B cell (primary cell): ENCODE results near the gene LRRC47. TPM values are rescaled to one million over a fixed set of nuclear protein-coding genes. Genes with fewer than 3 reads are reported as not detected.

Experiments
- ATAC-seq: fragments of 200-7000 bp; cut with Tn5 transposase; one replicate; pipeline ENCODE4 v1.10.0; 2021; ENCODE audit warnings: low read depth, mild to moderate bottlenecking, moderate number of reproducible peaks, moderate library complexity
- CTCF ChIA-PET: fragments of 350-600 bp; sonication (Branson Sonifier 250); formaldehyde crosslinking; loops from one replicate; lab custom pipeline; 2021; ENCODE audit warnings: antibody characterized with exemption, inconsistent platforms; lab: Charles Lee
- POLR2A ChIA-PET: fragments of 350-600 bp; sonication (Branson Sonifier 250); formaldehyde crosslinking; loops from one replicate; lab custom pipeline; 2021; ENCODE audit warnings: antibody characterized with exemption; lab: Charles Lee
- DNase-seq: peaks from one replicate; pipeline ENCODE4 v3.0.0; 2013
- H2AFZ ChIP-seq: 2 replicates; pipeline ENCODE4 v1.6.1; 2012; ENCODE audit warnings: mild to moderate bottlenecking, low read depth, low read length; ENCODE audit not compliant: insufficient read depth, poor library complexity, severe bottlenecking
- H3K27ac ChIP-seq, 2 donors: 1 replicate in 1 of 2; 2 replicates in 1 of 2; pipeline ENCODE4 v1.5.1; 2012 to 2013; ENCODE audit warnings: low read length in 2 of 2, mild to moderate bottlenecking in 2 of 2, moderate library complexity in 1 of 2
- H3K27me3 ChIP-seq, 4 experiments: fragments of 200-600 bp in 1 of 4; sonication (generic) in 1 of 4; replicated peaks in 1 of 4; 1 replicate in 2 of 4; 2 replicates in 2 of 4; pipeline versions ENCODE4 v1.6.1 to v1.7.0; 2013 to 2016; ENCODE audit warnings: low read length in 3 of 4, mild to moderate bottlenecking in 2 of 4, mixed read lengths in 1 of 4, moderate library complexity in 1 of 4; ENCODE audit not compliant: insufficient read depth in 4 of 4, control insufficient read depth in 3 of 4; ENCODE audit errors: control extremely low read depth in 1 of 4
- H3K36me3 ChIP-seq, 2 experiments: replicated peaks in 1 of 2; 1 replicate in 1 of 2; 2 replicates in 1 of 2; pipeline versions ENCODE4 v1.6.1 to v1.7.1; 2013; ENCODE audit warnings: low read length in 1 of 2; ENCODE audit not compliant: insufficient read depth in 2 of 2, control insufficient read depth in 1 of 2; ENCODE audit errors: control extremely low read depth in 1 of 2, extremely low read depth in 1 of 2
- H3K4me1 ChIP-seq, 2 donors: fragments of 200-600 bp in 1 of 2; sonication (generic) in 1 of 2; 1 replicate in 1 of 2; 2 replicates in 1 of 2; pipeline versions ENCODE4 v1.5.1 to v1.6.1; 2013 to 2017; ENCODE audit warnings: low read length in 2 of 2; ENCODE audit not compliant: control insufficient read depth in 2 of 2, insufficient read depth in 2 of 2
- H3K4me2 ChIP-seq: replicated peaks from 2 replicates; pipeline ENCODE3; 2012; ENCODE audit warnings: mild to moderate bottlenecking, low read depth, low read length; ENCODE audit not compliant: poor library complexity, severe bottlenecking
- H3K4me3 ChIP-seq, 5 experiments: fragments of 200-600 bp in 1 of 5; sonication (generic) in 1 of 5; 1 replicate in 3 of 5; 2 replicates in 2 of 5; pipeline versions ENCODE4 v1.5.1 to v1.7.0; 2011 to 2016; ENCODE audit warnings: low read length in 4 of 5, mild to moderate bottlenecking in 4 of 5, low read depth in 2 of 5, control low read depth in 1 of 5, moderate library complexity in 1 of 5; ENCODE audit not compliant: insufficient read depth in 1 of 5; ENCODE audit errors: control extremely low read depth in 1 of 5, extremely low read depth in 1 of 5
- H3K79me2 ChIP-seq: fragments of 200-600 bp; sonication (generic); one replicate; pipeline ENCODE4 v1.6.0; 2016; ENCODE audit warnings: low read length; ENCODE audit not compliant: control insufficient read depth, insufficient read depth
- H3K9ac ChIP-seq: fragments of 200-600 bp; sonication (generic); 2 replicates; pipeline ENCODE4 v1.6.1; 2017; ENCODE audit warnings: mild to moderate bottlenecking, low read length, moderate library complexity
- H3K9me3 ChIP-seq, 3 donors: one replicate each; pipeline versions ENCODE4 v1.6.1 to v1.7.1; 2013; ENCODE audit warnings: low read length in 2 of 3; ENCODE audit not compliant: control insufficient read depth in 2 of 3, insufficient read depth in 1 of 3; ENCODE audit errors: control extremely low read depth in 1 of 3
- H4K20me1 ChIP-seq: 2 replicates; pipeline ENCODE4 v1.6.0; 2012; ENCODE audit warnings: mild to moderate bottlenecking, low read length; ENCODE audit not compliant: insufficient read depth, control insufficient read depth, poor library complexity, severe bottlenecking
- H3K27ac Mint-ChIP-seq: one replicate; pipeline ENCODE4 v1.8.0; 2021; ENCODE audit warnings: mixed read lengths
- H3K27me3 Mint-ChIP-seq: one replicate; pipeline ENCODE4 v1.8.0; 2021; ENCODE audit warnings: mixed read lengths
- H3K4me1 Mint-ChIP-seq: one replicate; pipeline ENCODE4 v1.8.0; 2021; ENCODE audit warnings: mixed read lengths
- H3K4me3 Mint-ChIP-seq: one replicate; pipeline ENCODE4 v1.8.0; 2021; ENCODE audit warnings: mixed read lengths
- H3K9me3 Mint-ChIP-seq: one replicate; pipeline ENCODE4 v1.8.0; 2022; ENCODE audit warnings: mixed read lengths; ENCODE audit not compliant: insufficient read depth
- CTCF ChIP-seq: fragments of 200-600 bp; IDR thresholded peaks from one replicate; pipeline ENCODE4 v1.8.0; 2022; ENCODE audit warnings: antibody characterized with exemption, mild to moderate bottlenecking
- EZH2 ChIP-seq: IDR thresholded peaks from 2 replicates; pipeline ENCODE4 v1.6.1; 2012; ENCODE audit warnings: borderline replicate concordance, low read depth, mild to moderate bottlenecking, moderate library complexity, low read length; ENCODE audit not compliant: insufficient read depth, poor library complexity, severe bottlenecking
- WGBS: methylation state at CpG from one replicate; pipeline ENCODE4 v1.1.5; 2013; ENCODE audit warnings: missing lambda C conversion rate; ENCODE audit not compliant: insufficient coverage; 5-methylcytosine and 5-hydroxymethylcytosine counted together
- intact Hi-C: fragments of 100-400 bp; cut with micrococcal nuclease; formaldehyde crosslinking; loops from one replicate; pipeline ENCODE4 v1.10.0; 2022
- polyA plus RNA-seq: library from polyadenylated mRNA; depleted of rRNA; stranded (reverse); fragments of >200 nt; gene quantifications from 2 replicates; pipeline ENCODE4 v1.2.3, GENCODE V29; 2012
- total RNA-seq, 2 donors: library from RNA; stranded (reverse); fragments of 120-200 nt in 1 of 2; gene quantifications; 1 replicate in 1 of 2; 2 replicates in 1 of 2; pipeline versions ENCODE4 v1.2.3 to v1.2.4, GENCODE V29; 2013 to 2022

LRRC47 gene
- total and polyA plus RNA-seq, 2 donors (not counting 1 experiment from before 2014, with no cell fraction given): 16.7 to 48.2 TPM

DNA sequence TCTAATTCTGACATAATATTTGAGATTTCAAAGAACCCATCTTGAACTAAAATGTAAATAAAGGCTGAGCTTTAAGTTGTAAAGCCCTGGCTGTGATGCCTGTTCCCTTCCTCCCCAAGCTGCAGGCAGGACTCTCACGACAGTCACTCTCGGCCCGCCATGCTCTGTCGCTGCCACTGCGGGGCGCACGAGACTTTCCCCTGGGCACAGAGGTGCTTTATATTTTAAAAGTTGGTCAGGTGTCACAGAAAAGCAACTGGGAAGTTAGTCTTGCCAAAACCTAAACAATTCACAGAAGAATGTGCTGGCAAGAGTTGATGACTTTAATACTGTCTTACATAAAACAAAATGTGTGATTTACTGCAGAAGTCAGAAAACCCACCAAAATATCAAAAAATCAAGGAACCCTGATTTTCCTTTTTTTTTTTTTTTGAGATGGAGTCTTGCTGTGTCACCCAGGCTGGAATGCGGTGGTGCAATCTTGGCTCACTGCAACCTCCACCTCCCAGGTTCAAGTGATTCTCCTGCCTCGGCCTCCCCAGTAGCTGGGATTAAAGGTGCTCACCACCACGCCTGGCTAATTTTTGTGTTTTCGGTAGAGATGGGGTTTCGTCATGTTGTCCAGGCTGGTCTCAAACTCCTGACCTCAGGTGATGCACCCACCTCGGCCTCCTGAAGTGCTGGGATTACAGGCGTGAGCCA is 10.7 kb downstream of the LRRC47 start:
- H3K27me3 ChIP-seq: no peaks in the 10 kb centered on the region
- TF ChIP-seq EZH2: no peak
- no peak for TF ChIP-seq CTCF
- H3K4me1 ChIP-seq: no peaks in the 10 kb centered on the region
- ChIA-PET CTCF (interaction anchor here (0.7 kb wide), 1 partner anchor 73 kb away, joined by 3 read pairs; no protein-coding TSS in a partner anchor), POLR2A (interaction anchor here (0.7 kb wide), 1 partner anchor 108 kb away, joined by 4 read pairs; no protein-coding TSS in a partner anchor)
- H3K9ac ChIP-seq: no peak overlapping the region
- H2AFZ ChIP-seq: no peak overlapping the region
- Mint-ChIP-seq H3K27ac (no peak overlapping the region), H3K4me1 (peaks cover 5% of the 10 kb centered on the region), H3K27me3 (no peaks in the 10 kb centered on the region), H3K9me3 (no peaks in the 10 kb centered on the region), H3K4me3 (no peak overlapping the region)
- peaks cover 0 to 63% of the 10 kb centered on the region in 2 experiments for H3K36me3 ChIP-seq
- no peak overlapping the region for H3K4me3 ChIP-seq
- no peaks in the 10 kb centered on the region for H3K9me3 ChIP-seq
- DNase-seq (no peak), ATAC-seq (no peak)
- no peak overlapping the region for H3K4me2 ChIP-seq
- WGBS: 88% methylated on average over 11 of the region's 14 CpGs
- H3K79me2 ChIP-seq: peaks cover 27% of the 10 kb centered on the region
- H4K20me1 ChIP-seq: peaks cover 44% of the 10 kb centered on the region
- intact Hi-C loops: no loop called here
- H3K27ac ChIP-seq: no peak overlapping the region

DNA sequence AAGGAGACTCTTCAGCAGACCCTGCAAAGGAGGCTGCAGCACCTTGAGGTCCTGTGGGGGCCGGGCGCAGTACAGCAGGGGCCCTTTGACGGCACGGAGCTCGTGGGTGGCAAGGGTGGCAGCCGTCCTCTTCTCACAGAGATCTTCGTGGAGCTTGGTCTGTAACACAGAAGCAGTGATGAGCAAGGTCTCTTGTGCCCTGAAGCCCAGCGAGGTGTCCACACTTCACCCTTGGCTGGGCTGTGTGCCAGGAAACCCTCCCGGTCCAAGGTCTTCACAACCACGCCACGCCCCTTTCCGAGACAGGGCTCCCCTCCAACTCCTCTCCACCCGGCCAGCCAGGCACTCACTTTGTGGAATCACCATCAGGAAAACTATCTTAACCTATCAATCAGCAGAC is 11.3 kb downstream of the LRRC47 start:
- peaks cover 5% of the 10 kb centered on the region for H3K4me1 Mint-ChIP-seq
- Histone ChIP-seq H4K20me1 (peaks cover 38% of the 10 kb centered on the region), H2AFZ (no peak overlapping the region), H3K36me3 (peaks cover 0 to 61% of the 10 kb centered on the region in 2 experiments), H3K79me2 (peaks cover 21% of the 10 kb centered on the region), H3K27me3 (no peaks in the 10 kb centered on the region), H3K9me3 (no peaks in the 10 kb centered on the region), H3K27ac (no peak overlapping the region), H3K4me3 (no peak overlapping the region), H3K4me1 (no peaks in the 10 kb centered on the region), H3K9ac (no peak overlapping the region), H3K4me2 (no peak overlapping the region)
- H3K9me3 Mint-ChIP-seq: no peaks in the 10 kb centered on the region
- DNase-seq (no peak), ATAC-seq (no peak)
- TF ChIP-seq CTCF: no peak
- TF ChIP-seq EZH2: no peak
- ChIA-PET POLR2A (interaction anchor here (0.7 kb wide), 1 partner anchor 108 kb away, joined by 4 read pairs; no protein-coding TSS in a partner anchor), CTCF (interaction anchor here (0.7 kb wide), 1 partner anchor 74 kb away, joined by 3 read pairs; no protein-coding TSS in a partner anchor)
- intact Hi-C loops: no loop called here
- no peaks in the 10 kb centered on the region for H3K27me3 Mint-ChIP-seq
- no peak overlapping the region for H3K27ac Mint-ChIP-seq
- no peak overlapping the region for H3K4me3 Mint-ChIP-seq
- WGBS: over 99% methylated on average over 13 of the region's 13 CpGs
